Caco-2 (cell line): ENCODE results near the gene TXNRD2. TPM values are rescaled to one million over a fixed set of nuclear protein-coding genes. Genes with fewer than 3 reads are reported as not detected.

Experiments
- BruUV-seq: library from RNA; stranded (reverse); fragments of 400-500 nt; replicated peaks from 2 replicates; lab custom pipeline; 2021; lab: Mats Ljungman, UMichigan
- CTCF ChIA-PET: fragments of 300-600 bp; sonication (Branson Sonifier 250); formaldehyde crosslinking; loops from one replicate; lab custom pipeline; 2022; ENCODE audit warnings: antibody characterized with exemption; lab: Charles Lee
- POLR2A ChIA-PET: fragments of 300-600 bp; sonication (Branson Sonifier 250); formaldehyde crosslinking; loops from one replicate; lab custom pipeline; 2022; ENCODE audit warnings: antibody characterized with exemption; lab: Charles Lee
- DNase-seq, 2 experiments: peaks; one replicate each; pipeline versions ENCODE4 v3.0.0 to v3.0.0-alpha.2; 2020 to 2022
- H3K27me3 ChIP-seq: replicated peaks from 2 replicates; pipeline ENCODE4 v1.6.0; 2011; ENCODE audit warnings: low read length; ENCODE audit not compliant: control insufficient read depth, insufficient read depth
- H3K36me3 ChIP-seq: 2 replicates; pipeline ENCODE4 v1.5.1; 2011; ENCODE audit warnings: low read length; ENCODE audit not compliant: control insufficient read depth, insufficient read depth
- H3K4me1 ChIP-seq: fragments of 250-450 bp; sonication (Bioruptor Pico); 2 replicates; pipeline ENCODE4 v1.5.1; 2020; ENCODE audit warnings: mild to moderate bottlenecking
- H3K4me3 ChIP-seq: 2 replicates; pipeline ENCODE4 v1.5.1; 2011; ENCODE audit warnings: low read depth, mild to moderate bottlenecking, control low read depth, low read length
- H3K9me3 ChIP-seq: fragments of 250-450 bp; sonication (Bioruptor Pico); 2 replicates; pipeline ENCODE4 v1.5.1; 2020; ENCODE audit warnings: mild to moderate bottlenecking, moderate library complexity
- H3K27ac Mint-ChIP-seq: one replicate; pipeline ENCODE4 v1.8.0; 2022; ENCODE audit warnings: mixed read lengths; ENCODE audit not compliant: unreplicated experiment
- H3K27me3 Mint-ChIP-seq: one replicate; pipeline ENCODE4 v1.8.0; 2022; ENCODE audit warnings: mixed read lengths; ENCODE audit not compliant: insufficient read depth, unreplicated experiment
- H3K36me3 Mint-ChIP-seq: one replicate; pipeline ENCODE4 v1.8.0; 2022; ENCODE audit warnings: mild to moderate bottlenecking, mixed read lengths; ENCODE audit not compliant: insufficient read depth, unreplicated experiment
- H3K4me1 Mint-ChIP-seq: one replicate; pipeline ENCODE4 v1.8.0; 2022; ENCODE audit warnings: low read depth, mixed read lengths; ENCODE audit not compliant: unreplicated experiment
- H3K4me3 Mint-ChIP-seq: one replicate; pipeline ENCODE4 v1.8.0; 2022; ENCODE audit warnings: mild to moderate bottlenecking, moderate library complexity, mixed read lengths; ENCODE audit not compliant: unreplicated experiment
- H3K9me3 Mint-ChIP-seq: one replicate; pipeline ENCODE4 v1.8.0; 2022; ENCODE audit warnings: mixed read lengths; ENCODE audit not compliant: unreplicated experiment
- intact Hi-C: fragments of 100-400 bp; cut with micrococcal nuclease; formaldehyde crosslinking; loops from one replicate; pipeline ENCODE4 v1.10.0; 2022; ENCODE audit not compliant: unreplicated experiment
- total RNA-seq: library from RNA; stranded (reverse); gene quantifications from 2 replicates; pipeline ENCODE4 v1.2.3, GENCODE V29; 2022
- TF ChIP-seq, protein P1 (sequence below), 2 experiments: fragments of 200-600 bp in 1 of 2; IDR thresholded peaks; 1 replicate in 1 of 2; 2 replicates in 1 of 2; pipeline versions ENCODE4 v1.5.1 to v1.8.0; 2011 to 2022; ENCODE audit warnings: antibody characterized with exemption in 1 of 2, control low read depth in 1 of 2, inconsistent platforms in 1 of 2, low read depth in 1 of 2, low read length in 1 of 2, mild to moderate bottlenecking in 1 of 2, moderate library complexity in 1 of 2; ENCODE audit not compliant: insufficient read depth in 1 of 2, severe bottlenecking in 1 of 2, unreplicated experiment in 1 of 2

TXNRD2 gene
- total RNA-seq, 1 experiment from 2014 or later, result 44.8 TPM

- TF ChIP-seq, protein P1, sequence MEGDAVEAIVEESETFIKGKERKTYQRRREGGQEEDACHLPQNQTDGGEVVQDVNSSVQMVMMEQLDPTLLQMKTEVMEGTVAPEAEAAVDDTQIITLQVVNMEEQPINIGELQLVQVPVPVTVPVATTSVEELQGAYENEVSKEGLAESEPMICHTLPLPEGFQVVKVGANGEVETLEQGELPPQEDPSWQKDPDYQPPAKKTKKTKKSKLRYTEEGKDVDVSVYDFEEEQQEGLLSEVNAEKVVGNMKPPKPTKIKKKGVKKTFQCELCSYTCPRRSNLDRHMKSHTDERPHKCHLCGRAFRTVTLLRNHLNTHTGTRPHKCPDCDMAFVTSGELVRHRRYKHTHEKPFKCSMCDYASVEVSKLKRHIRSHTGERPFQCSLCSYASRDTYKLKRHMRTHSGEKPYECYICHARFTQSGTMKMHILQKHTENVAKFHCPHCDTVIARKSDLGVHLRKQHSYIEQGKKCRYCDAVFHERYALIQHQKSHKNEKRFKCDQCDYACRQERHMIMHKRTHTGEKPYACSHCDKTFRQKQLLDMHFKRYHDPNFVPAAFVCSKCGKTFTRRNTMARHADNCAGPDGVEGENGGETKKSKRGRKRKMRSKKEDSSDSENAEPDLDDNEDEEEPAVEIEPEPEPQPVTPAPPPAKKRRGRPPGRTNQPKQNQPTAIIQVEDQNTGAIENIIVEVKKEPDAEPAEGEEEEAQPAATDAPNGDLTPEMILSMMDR (IDR thresholded peaks at IDR 0.05; ENCODE audit: insufficient read depth in 1 of 2, low read depth in 1 of 2, low read length in 1 of 2, severe bottlenecking in 1 of 2, unreplicated experiment in 1 of 2), result no peak
- H3K36me3 ChIP-seq, result peaks cover 4% of the 10 kb centered on the region
- H3K9me3 ChIP-seq, result no peaks in the 10 kb centered on the region
- H3K9me3 Mint-ChIP-seq, result no peaks in the 10 kb centered on the region
- ChIA-PET POLR2A (no interaction called here), CTCF (interaction anchor here (1.8 kb wide), 1 partner anchor 8 kb away, joined by 28 read pairs; no protein-coding TSS in a partner anchor)
- peaks cover 57% of the 10 kb centered on the region for H3K4me1 ChIP-seq
- peak overlapping the region; percentile 100 for H3K27ac Mint-ChIP-seq
- intact Hi-C loops, result loop anchor here (2.0 to 10.0 kb wide), 3 partner anchors 59 to 153 kb away; partner anchors contain the start of genes DGCR8, RANBP1, TANGO2 and TRMT2A
- peaks cover 19% of the 10 kb centered on the region for H3K36me3 Mint-ChIP-seq
- peak overlapping the region; percentile 94 for H3K4me3 Mint-ChIP-seq
- peaks cover 16% of the 10 kb centered on the region for H3K4me1 Mint-ChIP-seq
- no peaks in the 10 kb centered on the region for H3K27me3 ChIP-seq
- no peak for DNase-seq
- BruUV-seq, result no TSS peak
- H3K4me3 ChIP-seq, result no peak overlapping the region
- H3K27me3 Mint-ChIP-seq, result no peaks in the 10 kb centered on the region
These were observed 20.2 kb upstream of the TXNRD2 start for GRCh38 chr22:19961868-19962245.

- Mint-ChIP-seq H3K36me3 (peaks cover 12% of the 10 kb centered on the region), H3K4me1 (peaks cover 13% of the 10 kb centered on the region), H3K27ac (no peak overlapping the region), H3K27me3 (no peaks in the 10 kb centered on the region), H3K4me3 (no peak overlapping the region), H3K9me3 (no peaks in the 10 kb centered on the region)
- Histone ChIP-seq H3K27me3 (no peaks in the 10 kb centered on the region), H3K4me1 (peaks cover 57% of the 10 kb centered on the region), H3K36me3 (peaks cover 4% of the 10 kb centered on the region), H3K4me3 (no peak overlapping the region), H3K9me3 (no peaks in the 10 kb centered on the region)
- DNase-seq, result no peak
- POLR2A ChIA-PET, result no interaction called here
- TF ChIP-seq, protein P1 (IDR thresholded peaks at IDR 0.05; ENCODE audit: insufficient read depth in 1 of 2, low read depth in 1 of 2, low read length in 1 of 2, severe bottlenecking in 1 of 2, unreplicated experiment in 1 of 2), result no peak
- CTCF ChIA-PET, result no interaction called here
- BruUV-seq, result no TSS peak
- intact Hi-C loops, result loop anchor here (10.0 kb wide), 1 partner anchor 154 kb away; the partner anchor contains the start of genes RANBP1 and TRMT2A
These were observed 19.6 kb upstream of the TXNRD2 start for GRCh38 chr22:19961201-19961580.

GRCh38 chr22:19960491-19961200 lies 19.0 kb upstream of the TXNRD2 start:
- intact Hi-C loops, result loop anchor here (10.0 kb wide), 1 partner anchor 154 kb away; the partner anchor contains the start of genes RANBP1 and TRMT2A
- H3K4me3 ChIP-seq, result no peak overlapping the region
- Mint-ChIP-seq H3K4me1 (peaks cover 13% of the 10 kb centered on the region), H3K27ac (peak overlapping the region; percentile 24), H3K27me3 (no peaks in the 10 kb centered on the region), H3K36me3 (peaks cover 8% of the 10 kb centered on the region), H3K9me3 (no peaks in the 10 kb centered on the region), H3K4me3 (no peak overlapping the region)
- ChIA-PET POLR2A (no interaction called here), CTCF (no interaction called here)
- no TSS peak for BruUV-seq
- H3K4me1 ChIP-seq, result peaks cover 57% of the 10 kb centered on the region
- no peaks in the 10 kb centered on the region for H3K9me3 ChIP-seq
- peaks cover 4% of the 10 kb centered on the region for H3K36me3 ChIP-seq
- TF ChIP-seq, protein P1 (IDR thresholded peaks at IDR 0.05; ENCODE audit: insufficient read depth in 1 of 2, low read depth in 1 of 2, low read length in 1 of 2, severe bottlenecking in 1 of 2, unreplicated experiment in 1 of 2), result no peak
- no peak for DNase-seq
- no peaks in the 10 kb centered on the region for H3K27me3 ChIP-seq
